Esophagus muscularis mucosa (tissue), 4 donors: ENCODE results near the gene SMIM29. TPM values are rescaled to one million over a fixed set of nuclear protein-coding genes. Genes with fewer than 3 reads are reported as not detected.

Experiments
- DNase-seq: peaks from one replicate; pipeline ENCODE4 v3.0.0-alpha.2; 2017; ENCODE audit errors: extremely low spot score
- H3K27ac ChIP-seq, 4 donors: fragments of 200-600 bp; sonication (generic); replicated peaks in 1 of 4; 1 replicate in 3 of 4; 2 replicates in 1 of 4; pipeline ENCODE4 v1.5.1; 2016 to 2019; ENCODE audit warnings: mild to moderate bottlenecking in 1 of 4
- H3K27me3 ChIP-seq, 4 donors: fragments of 200-600 bp; sonication (generic); one replicate each; pipeline versions ENCODE4 v1.5.1 to v1.6.0; 2016 to 2019
- H3K36me3 ChIP-seq, 4 donors: fragments of 200-600 bp; sonication (generic); one replicate each; pipeline ENCODE4 v1.5.1; 2016 to 2019
- H3K4me1 ChIP-seq, 4 donors: fragments of 200-600 bp; sonication (generic); one replicate each; pipeline ENCODE4 v1.5.1; 2016 to 2019
- H3K4me3 ChIP-seq, 4 donors: fragments of 200-600 bp; sonication (generic); 1 replicate in 2 of 4; 2 replicates in 2 of 4; pipeline ENCODE4 v1.5.1; 2016 to 2019; ENCODE audit warnings: mild to moderate bottlenecking in 4 of 4, moderate library complexity in 1 of 4
- H3K9me3 ChIP-seq, 4 donors: fragments of 200-600 bp; sonication (generic); 1 replicate in 3 of 4; 2 replicates in 1 of 4; pipeline ENCODE4 v1.5.1; 2016 to 2019
- EP300 ChIP-seq: sonication (generic); formaldehyde crosslinking; IDR thresholded peaks from one replicate; pipeline ENCODE4 v1.6.1; 2017; ENCODE audit warnings: antibody characterized with exemption
- POLR2A ChIP-seq: fragments of 450-650 bp; IDR thresholded peaks from one replicate; pipeline ENCODE4 v1.6.1; 2017; ENCODE audit warnings: antibody characterized with exemption, moderate library complexity, mild to moderate bottlenecking, low read depth
- POLR2AphosphoS5 ChIP-seq, 2 donors: sonication (generic); formaldehyde crosslinking; IDR thresholded peaks; one replicate each; pipeline ENCODE4 v1.6.1; 2017; ENCODE audit warnings: antibody characterized with exemption in 2 of 2
- WGBS: methylation state at CpG from one replicate; pipeline ENCODE4 v1.1.5; 2018; 5-methylcytosine and 5-hydroxymethylcytosine counted together
- intact Hi-C: fragments of 100-400 bp; cut with DNase I; formaldehyde crosslinking; loops from one replicate; pipeline ENCODE4 v1.15.1; 2023
- total RNA-seq, 4 donors: library from RNA; depleted of rRNA; stranded (reverse); fragments of >200 nt; gene quantifications; one replicate each; pipeline versions ENCODE4 v1.1.0 to v1.2.1, GENCODE V29; 2016
- TF ChIP-seq, protein P1 (sequence below), 3 experiments: fragments of 200-600 bp in 2 of 3; fragments of 450-650 bp in 1 of 3; sonication (generic) in 2 of 3; IDR thresholded peaks; one replicate each; pipeline ENCODE4 v1.5.1; 2017 to 2019; ENCODE audit warnings: antibody characterized with exemption in 3 of 3, mild to moderate bottlenecking in 2 of 3, moderate library complexity in 1 of 3

SMIM29 gene
- total RNA-seq, 4 donors from 2014 or later, result 21.2 to 26.3 (median 23.4) TPM

DNA sequence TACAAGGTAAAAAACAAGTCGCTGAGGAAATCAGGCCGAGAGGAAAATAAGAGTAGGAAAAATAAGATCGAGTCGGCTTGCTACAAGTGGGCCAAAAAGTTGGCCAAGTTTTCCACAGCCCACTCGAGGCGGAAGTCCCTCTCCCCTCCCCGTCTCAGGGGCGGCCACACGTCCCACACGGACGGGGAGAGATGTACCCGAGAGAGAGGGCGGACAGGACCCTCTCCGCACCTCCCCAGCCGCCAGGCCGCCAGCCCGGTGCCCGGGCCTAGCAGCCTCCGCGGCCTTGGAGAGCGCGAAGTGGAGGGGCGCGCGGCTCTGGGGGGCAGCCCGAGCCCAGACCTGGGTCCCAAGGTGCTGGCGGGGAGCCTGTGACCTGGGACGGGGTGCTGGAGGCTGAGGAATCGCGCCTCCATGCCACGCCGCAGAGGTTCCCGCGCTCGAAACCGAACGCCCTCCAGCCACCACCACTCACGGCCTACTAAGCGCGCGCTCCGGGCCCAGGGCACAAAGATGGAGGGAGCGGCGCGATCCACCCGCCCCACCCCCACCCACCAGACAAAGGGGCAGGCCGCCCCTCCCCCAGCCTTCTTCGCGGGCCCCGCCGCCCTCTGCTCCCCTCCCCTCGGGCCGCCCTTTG lies 14.0 kb downstream of the SMIM29 start:
- H3K9me3 ChIP-seq, result no peaks in the 10 kb centered on the region
- H3K27me3 ChIP-seq, result no peaks in the 10 kb centered on the region
- no peak for TF ChIP-seq EP300
- no peak for TF ChIP-seq POLR2A
- TF ChIP-seq, protein P1, sequence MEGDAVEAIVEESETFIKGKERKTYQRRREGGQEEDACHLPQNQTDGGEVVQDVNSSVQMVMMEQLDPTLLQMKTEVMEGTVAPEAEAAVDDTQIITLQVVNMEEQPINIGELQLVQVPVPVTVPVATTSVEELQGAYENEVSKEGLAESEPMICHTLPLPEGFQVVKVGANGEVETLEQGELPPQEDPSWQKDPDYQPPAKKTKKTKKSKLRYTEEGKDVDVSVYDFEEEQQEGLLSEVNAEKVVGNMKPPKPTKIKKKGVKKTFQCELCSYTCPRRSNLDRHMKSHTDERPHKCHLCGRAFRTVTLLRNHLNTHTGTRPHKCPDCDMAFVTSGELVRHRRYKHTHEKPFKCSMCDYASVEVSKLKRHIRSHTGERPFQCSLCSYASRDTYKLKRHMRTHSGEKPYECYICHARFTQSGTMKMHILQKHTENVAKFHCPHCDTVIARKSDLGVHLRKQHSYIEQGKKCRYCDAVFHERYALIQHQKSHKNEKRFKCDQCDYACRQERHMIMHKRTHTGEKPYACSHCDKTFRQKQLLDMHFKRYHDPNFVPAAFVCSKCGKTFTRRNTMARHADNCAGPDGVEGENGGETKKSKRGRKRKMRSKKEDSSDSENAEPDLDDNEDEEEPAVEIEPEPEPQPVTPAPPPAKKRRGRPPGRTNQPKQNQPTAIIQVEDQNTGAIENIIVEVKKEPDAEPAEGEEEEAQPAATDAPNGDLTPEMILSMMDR (IDR thresholded peaks at IDR 0.05), result no peak
- no peaks in the 10 kb centered on the region for H3K36me3 ChIP-seq
- intact Hi-C loops, result no loop called here
- H3K4me1 ChIP-seq, result peaks cover 20 to 29% (median 28%) of the 10 kb centered on the region in 4 donors
- DNase-seq, result no peak
- peak overlapping the region; percentile 90 to 93 (median 91) for H3K27ac ChIP-seq
- WGBS, result 87% methylated on average over 49 of the region's 53 CpGs
- H3K4me3 ChIP-seq, result peak overlapping the region in 3 of 4 donors; percentile 76 to 83 (median 76)

DNA sequence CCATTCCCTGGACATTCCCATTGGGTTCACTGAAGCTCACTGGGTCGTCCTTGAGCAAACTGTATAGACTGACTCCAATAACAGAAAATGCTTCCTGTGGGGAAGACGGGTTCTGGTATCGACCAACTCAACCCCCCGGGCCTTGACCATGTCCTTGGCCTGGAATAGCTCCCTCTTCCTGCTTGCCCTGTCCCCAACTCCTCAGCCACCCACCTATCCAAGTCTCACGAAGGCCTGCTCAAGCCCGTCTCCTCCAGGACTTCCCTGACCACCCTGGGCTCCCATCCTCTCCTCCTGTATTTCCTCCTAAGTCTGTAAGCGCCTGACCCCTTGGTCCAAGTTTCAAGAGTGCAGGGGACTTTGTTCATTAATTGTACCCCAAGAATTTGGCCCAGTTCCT lies 14.9 kb downstream of the SMIM29 start:
- H3K27ac ChIP-seq, result peak overlapping the region in 3 of 4 donors; percentile 90 to 91 (median 91)
- intact Hi-C loops, result no loop called here
- WGBS, result 94% methylated on average over 7 of the region's 7 CpGs
- no peak for DNase-seq
- no peak for TF ChIP-seq EP300
- no peak for TF ChIP-seq POLR2A
- no peak for TF ChIP-seq POLR2AphosphoS5 (IDR thresholded peaks at IDR 0.05)
- TF ChIP-seq, protein P1 (IDR thresholded peaks at IDR 0.05), result no peak
- H3K4me3 ChIP-seq, result no peak overlapping the region
- H3K4me1 ChIP-seq, result peaks cover 20 to 29% (median 28%) of the 10 kb centered on the region in 4 donors
- no peaks in the 10 kb centered on the region for H3K9me3 ChIP-seq
- H3K36me3 ChIP-seq, result no peaks in the 10 kb centered on the region
- no peaks in the 10 kb centered on the region for H3K27me3 ChIP-seq

DNA sequence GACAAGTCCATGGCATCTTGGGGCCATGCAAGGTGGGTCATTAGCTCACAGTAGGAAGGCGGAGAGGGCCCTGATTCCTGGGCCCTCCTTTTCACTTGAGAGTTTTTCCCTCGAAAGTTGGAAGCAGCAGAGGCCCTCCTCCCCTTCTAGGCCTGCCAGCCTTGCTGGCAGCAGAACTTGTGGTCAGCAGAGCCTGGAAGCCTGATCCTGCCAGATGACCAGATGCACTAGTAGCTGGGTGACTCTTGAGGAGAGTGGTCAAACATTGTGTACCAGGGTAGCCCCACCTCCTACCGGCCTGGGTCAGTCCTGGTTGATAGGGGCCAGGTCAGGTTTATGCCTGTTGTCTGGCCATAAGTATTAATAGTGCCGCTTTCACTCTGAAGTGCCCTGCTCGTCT lies 15.9 kb downstream of the SMIM29 start:
- intact Hi-C loops, result no loop called here
- no peak for DNase-seq

DNA sequence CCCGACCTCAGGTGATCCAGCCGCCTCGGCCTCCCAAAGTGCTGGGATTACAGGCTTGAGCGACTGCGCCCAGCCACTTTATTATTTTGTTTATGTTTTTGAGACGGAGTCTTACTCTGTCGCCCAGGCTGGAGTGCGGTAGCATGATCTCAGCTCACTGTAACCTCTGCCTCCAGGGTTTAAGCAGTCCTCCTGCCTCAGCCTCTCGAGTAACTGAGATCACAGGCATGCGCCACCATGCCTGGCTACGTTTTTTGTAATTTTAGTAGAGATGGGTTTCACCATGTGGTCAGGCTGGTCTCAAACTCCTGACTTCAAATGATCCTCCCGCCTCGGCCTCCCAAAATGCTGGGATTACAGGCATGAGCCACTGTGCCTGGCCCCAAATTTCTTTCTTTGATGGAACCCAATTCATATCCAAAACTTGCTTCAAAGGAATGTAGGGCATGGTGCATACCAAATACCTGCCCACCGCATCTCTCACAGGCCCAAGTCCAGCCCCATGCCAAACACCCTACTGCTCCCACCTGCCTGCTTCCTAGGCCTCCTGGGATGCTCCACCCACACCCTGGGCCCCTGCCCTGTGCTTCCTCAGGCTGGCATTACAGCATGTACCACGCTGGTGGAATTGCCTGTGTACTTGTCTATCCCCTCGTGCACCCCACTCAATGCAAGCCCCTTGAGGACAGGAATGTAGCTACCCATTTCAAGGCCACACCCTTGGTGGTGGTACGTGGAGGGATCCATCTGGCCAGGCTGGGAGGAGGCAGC lies 17.1 kb downstream of the SMIM29 start:
- intact Hi-C loops, result no loop called here
- H3K4me3 ChIP-seq, result no peak overlapping the region

More for the DNA sequence above, 15.9 kb downstream of the SMIM29 start:
- Histone ChIP-seq H3K4me3 (no peak overlapping the region), H3K9me3 (no peaks in the 10 kb centered on the region), H3K4me1 (peaks cover 12 to 21% (median 19%) of the 10 kb centered on the region in 4 donors), H3K36me3 (no peaks in the 10 kb centered on the region), H3K27me3 (no peaks in the 10 kb centered on the region), H3K27ac (no peak overlapping the region)
- WGBS, result 78% methylated on average over 5 of the region's 5 CpGs
- TF ChIP-seq POLR2A (no peak), EP300 (no peak), POLR2AphosphoS5 (IDR thresholded peaks at IDR 0.05) (no peak)
- TF ChIP-seq, protein P1 (IDR thresholded peaks at IDR 0.05), result no peak

DNA sequence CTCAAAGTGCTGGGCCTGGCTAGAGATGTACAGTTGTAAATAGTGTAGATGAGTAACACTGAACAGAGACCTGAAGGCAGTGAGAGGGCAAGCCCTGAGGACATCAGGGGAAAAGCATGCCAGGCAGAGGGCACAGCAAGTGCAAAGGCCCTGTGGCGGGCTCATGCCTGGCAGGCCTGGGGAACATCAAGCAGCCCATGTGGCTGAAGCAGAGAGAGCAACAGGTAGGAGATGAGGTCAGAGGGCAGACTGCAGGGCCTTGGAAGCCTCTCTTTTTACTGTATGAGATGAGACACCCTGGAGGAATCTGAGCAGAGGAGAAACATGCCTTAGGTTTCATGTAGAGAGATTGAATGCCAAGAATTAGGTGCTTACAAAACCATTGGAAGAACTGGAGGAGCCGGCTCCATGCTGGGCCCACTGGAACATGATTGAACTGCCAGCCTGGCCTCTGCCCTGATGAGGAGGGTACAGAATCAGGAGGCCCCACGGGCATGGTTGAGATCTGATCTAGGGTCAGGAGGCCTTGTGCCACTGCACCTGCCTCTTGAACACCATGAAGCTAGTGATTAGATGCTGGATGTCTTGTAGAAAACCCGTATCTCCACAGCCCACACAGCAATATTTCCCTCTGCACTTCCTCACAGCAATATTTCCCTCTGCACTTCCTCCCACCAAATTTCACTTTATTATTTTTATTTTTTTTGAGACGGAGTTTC lies 18.0 kb downstream of the SMIM29 start:
- 82% methylated on average over 5 of the region's 5 CpGs for whole genome bisulfite sequencing
- intact Hi-C loops, result no loop called here
- H3K4me1 ChIP-seq, result peaks cover 4 to 8% (median 7%) of the 10 kb centered on the region in 4 donors
- DNase-seq, result no peak
- H3K9me3 ChIP-seq, result no peaks in the 10 kb centered on the region
- no peaks in the 10 kb centered on the region for H3K27me3 ChIP-seq
- H3K27ac ChIP-seq, result no peak overlapping the region
- TF ChIP-seq, protein P1 (IDR thresholded peaks at IDR 0.05), result no peak
- no peak for TF ChIP-seq POLR2A
- TF ChIP-seq EP300, result no peak
- TF ChIP-seq POLR2AphosphoS5 (IDR thresholded peaks at IDR 0.05), result no peak
- H3K4me3 ChIP-seq, result no peak overlapping the region
- no peaks in the 10 kb centered on the region for H3K36me3 ChIP-seq

More for the DNA sequence above, 17.1 kb downstream of the SMIM29 start:
- no peaks in the 10 kb centered on the region for H3K9me3 ChIP-seq
- no peak for TF ChIP-seq POLR2A
- TF ChIP-seq EP300, result no peak
- no peak for TF ChIP-seq POLR2AphosphoS5 (IDR thresholded peaks at IDR 0.05)
- H3K4me1 ChIP-seq, result peaks cover 10 to 17% (median 16%) of the 10 kb centered on the region in 4 donors
- H3K36me3 ChIP-seq, result no peaks in the 10 kb centered on the region
- WGBS, result 96% methylated on average over 17 of the region's 17 CpGs
- H3K27me3 ChIP-seq, result no peaks in the 10 kb centered on the region
- H3K27ac ChIP-seq, result no peak overlapping the region
- DNase-seq, result no peak
